Spleen (tissue), 11 donors: ENCODE data around the gene SLC10A6. TPM values are rescaled to one million over a fixed set of nuclear protein-coding genes. Genes with fewer than 3 reads are reported as not detected.

ENCODE experiments used
- DNase-seq: peaks from one replicate; pipeline ENCODE4 v3.0.0-alpha.2; 2020
- H3K27ac ChIP-seq, 8 donors: fragments of 200-600 bp; sonication (generic) in 7 of 8; 1 replicate in 4 of 8; 2 replicates in 4 of 8; pipeline versions ENCODE4 v1.5.0 to v1.8.0; 2016 to 2021; ENCODE audit warnings: inconsistent platforms in 4 of 8, mild to moderate bottlenecking in 4 of 8, moderate library complexity in 1 of 8
- H3K27me3 ChIP-seq, 7 donors: fragments of 200-600 bp; sonication (generic) in 6 of 7; replicated peaks in 1 of 7; 1 replicate in 4 of 7; 2 replicates in 3 of 7; pipeline versions ENCODE4 v1.5.0 to v1.8.0; 2016 to 2021; ENCODE audit warnings: inconsistent platforms in 3 of 7, mild to moderate bottlenecking in 1 of 7
- H3K36me3 ChIP-seq, 6 donors: fragments of 200-600 bp; sonication (generic) in 5 of 6; 1 replicate in 4 of 6; 2 replicates in 2 of 6; pipeline versions ENCODE4 v1.5.0 to v1.8.0; 2016 to 2021; ENCODE audit warnings: inconsistent platforms in 2 of 6
- H3K4me1 ChIP-seq, 6 donors: fragments of 200-600 bp; sonication (generic) in 5 of 6; 1 replicate in 3 of 6; 2 replicates in 3 of 6; pipeline versions ENCODE4 v1.5.0 to v1.8.0; 2016 to 2021; ENCODE audit warnings: inconsistent platforms in 3 of 6
- H3K4me3 ChIP-seq, 8 donors: fragments of 200-600 bp; sonication (generic) in 7 of 8; 1 replicate in 4 of 8; 2 replicates in 4 of 8; pipeline versions ENCODE4 v1.5.0 to v1.8.0; 2016 to 2021; ENCODE audit warnings: inconsistent platforms in 4 of 8, mild to moderate bottlenecking in 4 of 8, moderate library complexity in 2 of 8
- H3K9me3 ChIP-seq, 8 donors: fragments of 200-600 bp; sonication (generic) in 7 of 8; 1 replicate in 4 of 8; 2 replicates in 4 of 8; pipeline versions ENCODE4 v1.5.0 to v1.8.0; 2016 to 2021; ENCODE audit warnings: inconsistent platforms in 4 of 8
- CTCF ChIP-seq, 11 experiments: fragments of 200-600 bp in 7 of 11; fragments of 450-650 bp in 4 of 11; sonication (generic) in 4 of 11; IDR thresholded peaks in 8 of 11; conservative IDR thresholded peaks in 3 of 11; 1 replicate in 7 of 11; 2 replicates in 4 of 11; pipeline versions ENCODE4 v1.4.0 to v1.8.0; 2016 to 2021; ENCODE audit warnings: antibody characterized with exemption in 11 of 11, inconsistent platforms in 4 of 11, mild to moderate bottlenecking in 1 of 11
- POLR2A ChIP-seq, 3 donors: fragments of 450-650 bp; IDR thresholded peaks; one replicate each; pipeline ENCODE4 v1.5.1; 2017; ENCODE audit warnings: antibody characterized with exemption in 3 of 3, mild to moderate bottlenecking in 1 of 3
- POLR2AphosphoS5 ChIP-seq, 3 donors: sonication (generic); formaldehyde crosslinking; IDR thresholded peaks; one replicate each; pipeline ENCODE4 v1.5.1; 2017; ENCODE audit warnings: antibody characterized with exemption in 3 of 3
- WGBS, 5 donors: extraction: QIAGEN DNeasy Blood & Tissue Kit in 3 of 5; methylation state at CpG; one replicate each; pipeline versions ENCODE4 v1.1.5 to v1.1.7; 2013 to 2018; 5-methylcytosine and 5-hydroxymethylcytosine counted together
- intact Hi-C: fragments of 100-400 bp; cut with DNase I; formaldehyde crosslinking; loops from one replicate; pipeline ENCODE4 v1.15.0; 2023; ENCODE audit warnings: low total_unique reads
- polyA plus RNA-seq, 3 donors: library from polyadenylated mRNA; stranded (reverse); fragments of 200-250 nt; gene quantifications; one replicate each; pipeline ENCODE4 v1.2.1, GENCODE V29; 2013
- total RNA-seq, 7 donors: library from RNA; depleted of rRNA in 3 of 7; stranded (reverse); fragments of >200 nt in 3 of 7; fragmentation: NEBNext Ultra II Directional in 4 of 7; extraction: Animal tissue kit (Norgen Biotek cat#: 25700) in 4 of 7; gene quantifications; one replicate each; pipeline versions ENCODE4 v1.1.0 to v1.2.1, GENCODE V29; 2016 to 2021
- donor health status: healthy with polysubstance abuse.
- donor health status: DM: no; HTN: no; CAD: no; lungs with moderate emphysema.
- donor health status: DM: no; HTN: no; CAD: no.
- donor health status: Bipolar disorder and iron deficiency.
- donor health status: healthy.
- donor health status: DM: no; HTN: no; CAD: no.
- donor health status: DM: yes; HTN: yes; CAD: no.

Gene SLC10A6
- total and polyA plus RNA-seq, 10 donors: 0.49 to 3.7 (median 1.1) TPM; not detected in 4

GRCh38 chr4:86845593-86845992 lies 3.6 kb downstream of the SLC10A6 start:
- Histone ChIP-seq H3K4me1 (no peaks in the 10 kb centered on the region), H3K27me3 (no peaks in the 10 kb centered on the region), H3K36me3 (no peaks in the 10 kb centered on the region), H3K9me3 (no peaks in the 10 kb centered on the region), H3K4me3 (no peak overlapping the region), H3K27ac (peak overlapping the region in 7 of 8 donors; percentile 22 to 78 (median 46))
- intact Hi-C loops: no loop called here
- TF ChIP-seq POLR2A (IDR thresholded peaks at IDR 0.05) (no peak), POLR2AphosphoS5 (IDR thresholded peaks at IDR 0.05) (peak in 2 of 3 donors; percentile 58 to 72), CTCF (IDR thresholded peaks at IDR 0.05 in 8 of 11, conservative IDR thresholded peaks at IDR 0.05 in 3 of 11) (no peak)
- DNase-seq: no peak
- WGBS, 5 donors: 55 to 76% (median 73%) methylated on average over 5 of the region's 5 CpGs

- no peak overlapping the region for H3K27ac ChIP-seq
- TF ChIP-seq POLR2AphosphoS5 (IDR thresholded peaks at IDR 0.05): no peak
- TF ChIP-seq POLR2A (IDR thresholded peaks at IDR 0.05): no peak
- no peak for TF ChIP-seq CTCF (IDR thresholded peaks at IDR 0.05 in 8 of 11, conservative IDR thresholded peaks at IDR 0.05 in 3 of 11)
- DNase-seq: no peak
- no peaks in the 10 kb centered on the region for H3K4me1 ChIP-seq
- WGBS, 5 donors: 83 to 100% (median 94%) methylated on average over 1 of the region's 1 CpG
- no peaks in the 10 kb centered on the region for H3K9me3 ChIP-seq
- no peaks in the 10 kb centered on the region for H3K36me3 ChIP-seq
- no peak overlapping the region for H3K4me3 ChIP-seq
- no peaks in the 10 kb centered on the region for H3K27me3 ChIP-seq
- intact Hi-C loops: no loop called here
Measured at GRCh38 chr4:86841309-86841708, 7.9 kb downstream of the SLC10A6 start.

- no peaks in the 10 kb centered on the region for H3K27me3 ChIP-seq
- no peaks in the 10 kb centered on the region for H3K4me1 ChIP-seq
- no peak for TF ChIP-seq POLR2AphosphoS5 (IDR thresholded peaks at IDR 0.05)
- TF ChIP-seq POLR2A (IDR thresholded peaks at IDR 0.05): no peak
- no peak for TF ChIP-seq CTCF (IDR thresholded peaks at IDR 0.05 in 8 of 11, conservative IDR thresholded peaks at IDR 0.05 in 3 of 11)
- H3K36me3 ChIP-seq: no peaks in the 10 kb centered on the region
- no peak overlapping the region for H3K4me3 ChIP-seq
- DNase-seq: no peak
- no peaks in the 10 kb centered on the region for H3K9me3 ChIP-seq
- intact Hi-C loops: no loop called here
- H3K27ac ChIP-seq: no peak overlapping the region
- WGBS, 5 donors: 76 to 100% (median 92%) methylated on average over 1 of the region's 1 CpG
Measured at GRCh38 chr4:86840858-86841257, 8.3 kb downstream of the SLC10A6 start.

- Histone ChIP-seq H3K27me3 (no peaks in the 10 kb centered on the region), H3K27ac (no peak overlapping the region), H3K4me3 (no peak overlapping the region), H3K9me3 (no peaks in the 10 kb centered on the region), H3K36me3 (no peaks in the 10 kb centered on the region), H3K4me1 (no peaks in the 10 kb centered on the region)
- DNase-seq: no peak
- intact Hi-C loops: no loop called here
- 80 to 89% (median 85%) methylated on average over 5 of the region's 5 CpGs for WGBS, 5 donors
- no peak for TF ChIP-seq CTCF (IDR thresholded peaks at IDR 0.05 in 8 of 11, conservative IDR thresholded peaks at IDR 0.05 in 3 of 11)
- TF ChIP-seq POLR2A (IDR thresholded peaks at IDR 0.05): no peak
- TF ChIP-seq POLR2AphosphoS5 (IDR thresholded peaks at IDR 0.05): no peak
Measured at GRCh38 chr4:86837691-86838503, 11.3 kb downstream of the SLC10A6 start.
